ENCODE results near the gene SLCO2A1.

Gene SLCO2A1

DNA sequence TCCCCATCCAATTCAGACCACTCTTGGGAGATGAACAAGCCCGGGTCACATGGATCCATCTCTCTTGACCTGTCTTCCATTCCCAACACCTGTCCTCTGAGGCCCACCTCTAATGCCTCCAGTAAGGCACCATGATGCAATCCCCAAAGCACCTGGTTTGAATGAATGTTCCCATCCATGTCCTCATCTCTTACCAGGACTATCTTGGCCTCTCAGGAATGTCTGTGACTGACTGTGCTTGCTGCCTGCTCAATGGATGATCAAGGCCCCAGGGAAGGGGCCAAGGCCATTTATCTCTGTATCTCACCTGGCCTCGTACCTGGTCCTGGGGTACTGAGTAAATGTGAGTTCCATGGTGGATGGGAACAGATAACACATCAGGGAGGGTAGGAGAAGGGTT, 49.7 kb downstream of the SLCO2A1 start:
- no peak for FAIRE-seq

DNA sequence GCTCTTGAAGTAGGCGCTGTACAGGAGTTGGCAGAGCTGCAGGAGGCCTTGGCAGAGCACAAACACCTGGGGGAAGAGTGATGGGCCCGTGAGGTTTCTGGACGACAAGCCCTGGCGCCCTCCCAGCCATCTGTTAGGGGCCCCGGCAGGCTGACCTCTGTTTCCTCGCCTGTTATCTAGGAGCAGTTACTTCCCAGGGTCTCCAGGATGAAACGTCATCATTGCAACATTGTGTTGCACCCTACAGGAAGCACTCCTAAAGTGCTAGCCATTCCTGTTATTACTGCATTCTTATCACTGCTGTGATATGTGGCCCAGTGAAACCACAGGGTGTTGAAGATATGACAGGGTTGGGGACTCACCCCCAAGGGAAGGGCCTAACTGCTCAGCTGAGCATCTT, 50.2 kb downstream of the SLCO2A1 start:
- FAIRE-seq, result no peak

DNA sequence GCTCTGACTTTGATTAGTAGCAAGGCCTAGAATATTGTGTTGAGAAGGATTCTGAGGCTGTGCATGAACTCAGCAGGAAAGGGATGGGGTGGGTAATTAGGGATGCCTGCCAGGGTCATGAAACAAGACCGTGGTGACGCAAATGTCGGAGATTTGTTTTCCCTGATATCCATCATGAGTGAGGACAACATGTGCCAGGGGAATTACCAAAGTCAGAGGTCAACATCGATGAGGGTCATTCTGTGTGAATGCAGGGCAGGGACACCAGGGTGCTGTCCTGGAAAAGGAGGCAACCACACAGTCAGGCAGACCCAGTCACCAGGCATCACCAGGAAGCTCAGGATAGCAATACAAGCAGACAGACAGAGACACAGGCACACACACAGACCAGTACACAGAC, 52.2 kb downstream of the SLCO2A1 start:
- FAIRE-seq, result no peak

DNA sequence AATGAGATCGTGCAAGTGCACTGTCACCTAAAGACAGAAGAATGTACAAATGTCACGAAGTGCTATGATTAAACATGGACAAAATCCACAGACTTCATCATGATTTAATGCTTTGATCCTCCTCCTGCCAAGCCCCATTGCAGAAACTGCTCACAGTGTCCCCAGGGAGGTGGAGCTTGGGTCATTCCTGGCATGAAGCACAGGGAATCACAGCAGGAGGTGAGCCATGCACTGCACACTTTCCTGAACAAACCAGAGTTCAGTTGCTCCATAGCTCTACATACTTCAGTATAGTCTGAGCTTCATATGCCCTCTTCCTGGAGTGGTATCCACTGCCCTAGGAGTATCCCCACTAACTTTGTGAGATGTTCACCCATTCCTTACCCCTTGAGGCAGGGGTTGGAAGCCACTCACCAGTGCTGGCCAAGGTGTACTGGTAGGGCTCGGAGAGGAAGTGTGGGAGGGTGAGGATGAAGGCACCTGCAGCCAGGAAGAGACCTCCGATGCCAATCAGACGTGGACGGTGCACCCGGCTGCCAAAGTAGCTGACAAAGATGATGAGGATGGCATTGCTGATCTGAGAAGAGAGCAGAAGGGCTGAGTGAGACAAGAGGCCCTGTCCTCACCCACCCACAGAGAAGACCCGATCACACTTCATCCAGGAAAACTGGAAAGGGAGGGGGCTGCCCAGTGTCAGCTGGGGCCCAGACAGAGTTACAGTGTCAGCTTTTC, 56.3 kb downstream of the SLCO2A1 start:
- no peak for FAIRE-seq

DNA sequence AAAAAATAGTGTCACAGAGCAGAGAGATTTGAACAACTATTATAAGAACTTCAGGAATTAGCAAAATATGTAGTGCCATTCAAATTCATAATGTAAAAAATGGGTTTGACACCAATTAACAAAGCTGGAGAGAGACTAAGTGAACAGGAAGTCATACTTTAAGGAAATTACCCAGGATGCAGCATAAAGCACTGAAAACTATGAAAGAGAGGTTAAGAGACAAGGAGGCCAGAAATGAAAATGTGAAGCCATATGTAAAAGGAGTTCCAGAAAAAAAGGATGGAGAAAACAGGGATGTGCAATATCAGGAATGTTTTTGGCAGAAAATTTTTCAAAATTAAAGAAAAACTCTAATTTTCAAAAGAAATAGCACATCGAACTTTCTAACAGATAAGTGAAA, 57.6 kb downstream of the SLCO2A1 start:
- no peak for FAIRE-seq

DNA sequence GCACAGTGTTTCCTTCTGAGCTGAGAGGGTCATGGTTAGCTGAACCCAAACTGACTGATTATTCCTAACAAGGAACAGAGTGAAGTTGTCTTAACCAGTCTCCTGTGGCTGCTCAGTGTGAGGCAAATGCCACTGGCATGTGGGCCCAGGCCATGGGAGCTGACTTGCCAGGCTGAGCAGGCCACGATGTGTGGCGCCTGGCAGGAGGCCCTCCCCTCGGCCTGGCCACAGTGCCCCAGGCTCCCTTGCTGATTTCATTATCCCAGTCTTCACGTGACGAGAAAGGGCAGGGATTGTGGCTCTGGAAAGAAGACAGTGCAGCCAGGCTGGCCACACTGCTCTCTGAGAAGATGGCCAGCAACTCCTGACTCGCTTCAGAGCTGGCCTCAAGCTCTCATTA, 58.8 kb downstream of the SLCO2A1 start:
- no peak for FAIRE-seq

DNA sequence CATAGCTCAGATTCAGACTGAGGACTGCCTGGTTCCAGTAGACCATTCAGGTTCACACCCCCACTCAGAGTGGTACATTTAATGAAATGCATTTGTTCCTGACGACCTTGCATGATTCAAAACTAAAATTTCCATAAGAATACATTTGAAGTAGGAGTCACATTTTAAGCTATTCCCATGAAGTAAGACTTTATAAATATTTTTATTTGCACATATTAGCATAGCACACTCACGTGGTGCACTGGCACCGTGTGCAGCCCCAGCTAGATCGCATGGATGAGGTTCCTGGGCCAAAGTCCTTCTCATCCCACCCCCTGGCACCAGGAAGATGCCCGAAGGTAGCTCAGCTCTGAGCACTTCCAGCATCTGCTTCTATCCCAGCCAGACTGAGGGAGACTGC, 59.4 kb downstream of the SLCO2A1 start:
- no peak for FAIRE-seq

DNA sequence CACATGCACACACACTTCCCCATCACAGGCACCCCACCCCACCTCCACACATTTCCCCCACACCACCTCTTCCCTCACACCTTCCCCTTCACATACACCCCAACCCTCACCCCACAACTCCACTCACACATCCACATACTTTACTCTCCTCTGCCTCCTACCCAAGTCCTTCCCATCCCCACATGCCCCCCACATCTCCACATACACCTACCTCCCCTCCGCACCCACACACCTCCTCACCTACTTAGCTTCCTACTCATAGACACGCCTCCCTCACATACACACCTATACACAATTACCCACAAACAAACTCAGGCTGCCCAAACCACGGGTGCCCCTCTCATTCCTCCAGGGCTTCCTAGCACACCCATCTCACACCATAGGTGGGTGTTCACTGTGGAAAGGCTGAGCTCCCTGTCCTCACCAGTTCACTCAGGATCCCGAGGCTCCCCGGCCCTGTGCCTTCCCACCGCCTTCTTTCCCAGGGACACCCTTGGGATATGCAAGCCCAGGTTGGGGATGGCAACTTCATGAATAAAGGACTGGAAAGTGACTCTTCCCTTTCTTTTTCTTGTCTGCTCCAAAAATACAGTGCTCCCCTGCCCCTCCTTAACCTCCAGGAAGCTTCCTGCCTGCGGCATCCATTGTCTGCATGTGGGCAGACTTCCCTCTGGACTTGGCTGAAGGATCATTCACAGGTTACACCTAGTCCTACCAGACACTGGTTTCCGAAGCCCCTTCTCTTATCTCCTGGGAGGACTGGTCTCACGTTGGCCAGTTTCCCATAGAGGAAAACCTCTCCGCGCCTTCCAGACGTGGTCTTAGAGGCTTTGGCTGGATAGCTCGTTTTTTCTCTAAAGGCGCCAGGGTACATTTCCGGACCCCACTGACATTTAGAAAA, 61.5 kb downstream of the SLCO2A1 start:
- no peak for FAIRE-seq

DNA sequence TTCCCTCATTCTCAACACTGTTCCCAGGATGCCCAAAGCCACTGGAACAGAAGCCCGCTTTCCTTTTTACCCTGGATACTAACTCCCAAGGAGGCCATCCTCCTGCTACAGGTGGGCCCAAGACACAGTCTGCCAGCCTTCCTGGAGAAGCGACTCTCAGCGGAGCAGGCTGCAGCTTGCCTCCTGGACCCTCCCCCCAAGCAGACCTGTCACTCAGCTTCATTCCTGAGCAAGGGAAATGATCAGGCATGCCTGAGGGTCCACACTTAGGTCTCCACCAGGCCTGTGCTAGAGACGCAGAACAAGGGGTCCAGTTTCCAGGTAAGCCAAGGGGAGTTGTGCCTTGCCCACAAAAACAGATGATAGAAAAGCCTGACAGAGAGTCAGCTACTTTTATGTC, 62.8 kb downstream of the SLCO2A1 start:
- FAIRE-seq, result no peak

DNA sequence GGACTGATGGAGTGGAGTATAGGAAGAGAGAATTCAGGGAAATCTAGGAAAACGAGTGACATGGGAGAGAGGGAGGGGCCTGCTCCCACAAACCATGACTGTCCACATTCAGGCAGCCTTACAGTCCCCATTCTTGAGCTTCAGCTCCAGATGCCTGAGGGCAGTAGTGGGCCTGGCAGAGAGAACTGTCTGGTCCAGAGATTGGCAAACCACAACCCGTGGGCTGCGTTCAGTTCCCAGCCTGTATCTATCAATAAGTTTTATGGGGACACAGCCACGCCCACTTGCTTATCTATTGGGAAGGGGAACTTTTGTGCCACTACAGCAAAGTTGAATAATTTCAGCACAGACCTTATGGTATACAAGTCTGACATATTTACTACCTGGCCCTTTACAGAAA, 63.8 kb downstream of the SLCO2A1 start:
- no peak for FAIRE-seq

DNA sequence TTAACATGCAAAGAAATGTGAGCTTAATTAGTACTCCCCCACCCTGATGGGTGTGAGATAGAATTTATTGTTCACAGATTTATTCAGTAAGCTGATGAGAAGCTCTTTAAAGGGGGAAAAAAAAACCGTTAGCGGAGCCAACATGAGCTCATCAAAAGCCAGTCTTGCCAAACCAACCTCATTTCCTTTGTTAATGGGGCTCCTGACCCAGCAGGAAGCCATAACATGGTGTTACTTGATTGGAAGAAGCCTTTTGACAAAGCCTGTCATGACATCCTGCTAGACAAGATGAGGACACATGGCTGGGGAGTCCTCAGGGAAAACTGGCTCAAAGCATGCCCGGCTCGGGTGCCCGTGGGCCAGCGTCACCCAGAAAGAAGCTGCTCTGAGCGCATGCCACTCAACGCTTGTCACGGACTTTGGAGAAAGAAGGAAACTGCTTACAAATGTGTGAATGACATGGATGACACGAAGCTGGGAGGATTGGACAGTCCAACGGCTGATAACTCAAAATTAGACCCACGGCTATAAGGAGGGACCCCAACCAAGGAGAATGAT, 64.6 kb downstream of the SLCO2A1 start:
- FAIRE-seq, result no peak

DNA sequence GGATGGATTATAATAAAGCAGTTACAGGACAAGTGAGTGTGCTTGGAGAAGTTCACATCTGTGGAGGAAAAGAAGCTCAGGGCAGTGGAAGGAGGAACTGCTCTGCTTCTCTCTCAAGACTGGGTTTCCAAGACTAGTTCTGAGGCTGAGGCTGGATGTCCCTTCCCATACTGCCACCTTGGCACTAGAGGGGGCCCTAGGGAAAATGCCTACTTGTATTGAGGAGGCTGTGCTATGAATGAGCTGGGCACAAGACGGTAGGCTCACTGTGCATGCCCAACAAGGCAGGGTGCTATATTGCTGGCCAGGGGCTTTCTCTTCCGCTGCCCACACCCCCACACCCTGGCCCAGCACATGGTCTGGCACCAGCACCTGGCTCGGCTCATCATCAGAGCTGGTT, 65.2 kb downstream of the SLCO2A1 start:
- FAIRE-seq, result no peak

DNA sequence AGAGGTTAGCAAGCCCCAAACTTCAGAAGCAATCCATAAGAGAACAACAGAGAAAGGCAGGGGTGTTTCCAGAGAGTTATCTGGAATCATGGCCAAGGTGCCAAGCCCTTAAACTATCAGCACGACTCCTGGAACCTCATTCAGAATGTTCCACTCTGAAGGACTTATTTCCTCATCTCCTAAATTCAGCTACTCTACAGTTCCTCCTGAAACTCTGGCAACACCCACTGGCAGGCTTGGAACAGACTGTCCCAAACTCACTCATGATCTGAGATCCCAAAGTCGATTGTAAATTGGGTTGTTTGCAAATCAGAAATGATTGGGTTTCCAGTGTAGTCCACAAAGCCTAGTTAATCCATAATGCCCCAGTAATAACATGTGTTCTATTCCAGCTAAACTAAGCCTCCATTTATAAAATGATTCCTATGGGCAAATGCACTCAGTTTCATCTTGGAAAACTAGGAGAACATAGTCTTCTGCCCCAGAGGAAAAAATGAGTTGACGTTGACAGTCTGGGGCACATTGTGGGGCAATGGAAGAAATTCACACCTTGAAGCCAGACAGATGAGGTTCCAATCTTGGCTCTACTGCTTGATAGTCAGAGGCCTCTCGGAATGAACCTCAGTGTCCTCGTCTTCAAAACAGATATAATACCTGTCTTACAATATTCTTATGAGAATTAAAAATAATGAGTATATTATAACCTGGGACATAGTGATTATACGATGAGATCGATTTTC, 65.9 kb downstream of the SLCO2A1 start:
- no peak for FAIRE-seq

DNA sequence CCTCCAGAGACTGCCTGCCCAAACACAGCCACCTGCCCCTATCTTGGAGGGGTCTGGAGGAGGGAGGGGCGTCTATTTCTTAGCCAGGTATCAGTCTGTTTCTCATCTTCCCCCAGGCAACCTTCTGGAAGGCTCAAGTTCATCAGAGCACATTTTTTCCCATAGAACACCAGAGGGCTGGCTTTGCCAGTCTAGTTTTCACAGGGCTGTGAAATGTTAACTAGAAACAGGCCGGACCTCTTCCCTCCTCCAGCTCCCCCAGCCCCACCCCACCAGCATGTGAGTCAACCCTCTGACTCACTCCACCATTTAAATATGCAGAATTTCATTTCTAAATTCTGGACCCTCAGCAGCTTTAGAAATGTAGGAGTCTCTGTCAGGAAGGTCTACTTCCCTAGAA, 66.9 kb downstream of the SLCO2A1 start:
- no peak for FAIRE-seq

DNA sequence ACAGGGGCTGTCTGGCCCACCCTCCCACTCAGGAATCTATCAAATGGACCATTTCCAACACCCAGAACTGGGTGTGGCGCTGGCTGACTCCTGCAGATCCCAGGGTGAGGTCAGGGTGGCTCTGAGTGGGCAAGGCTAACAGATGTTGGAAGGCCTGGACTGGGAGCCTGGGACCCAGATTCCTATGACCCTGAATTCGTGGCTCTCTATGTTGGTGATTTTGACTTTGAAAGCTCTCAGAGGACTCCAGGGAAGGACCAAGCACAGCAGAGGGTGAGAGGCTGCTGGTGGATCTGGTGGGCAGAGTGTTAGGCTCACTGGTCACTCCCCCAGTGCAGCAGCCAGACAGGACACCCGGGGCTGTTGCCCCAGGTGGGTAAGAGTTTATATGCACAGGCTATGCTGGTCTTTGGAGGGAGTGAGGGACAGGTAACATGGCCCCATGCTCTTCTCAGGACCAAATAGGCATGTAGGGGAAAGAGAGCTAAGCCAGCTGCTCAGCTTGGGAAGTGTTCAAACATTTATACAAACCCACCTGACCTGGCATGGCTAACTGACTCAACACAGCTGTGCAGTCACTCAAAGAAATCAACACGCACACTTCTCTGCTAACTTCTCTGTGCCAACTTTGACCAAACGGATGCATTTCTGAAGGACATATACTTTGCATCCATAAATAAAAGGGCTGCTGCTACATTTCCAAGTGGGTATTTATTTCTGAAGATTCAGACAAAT, 71.5 kb downstream of the SLCO2A1 start:
- no peak for FAIRE-seq

DNA sequence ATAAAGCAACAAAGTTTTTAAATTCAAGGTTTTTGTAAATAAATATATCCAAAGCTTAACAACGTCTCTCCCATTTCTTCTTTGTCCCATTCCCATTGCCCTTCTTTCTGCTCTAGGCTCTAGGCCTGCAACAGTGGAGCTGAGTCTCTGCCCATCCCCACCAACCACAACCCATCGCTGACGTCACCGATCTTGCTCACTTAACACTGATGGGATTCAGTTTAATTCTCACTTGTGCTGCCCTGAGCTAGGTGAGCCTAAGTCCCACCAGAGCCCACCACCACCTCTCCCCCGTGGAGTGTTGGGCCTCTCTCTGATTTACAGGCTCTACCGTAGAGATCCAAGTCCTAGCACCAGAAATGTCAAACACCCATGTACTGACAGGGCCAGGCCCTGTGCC, 72.7 kb downstream of the SLCO2A1 start:
- no peak for FAIRE-seq

DNA sequence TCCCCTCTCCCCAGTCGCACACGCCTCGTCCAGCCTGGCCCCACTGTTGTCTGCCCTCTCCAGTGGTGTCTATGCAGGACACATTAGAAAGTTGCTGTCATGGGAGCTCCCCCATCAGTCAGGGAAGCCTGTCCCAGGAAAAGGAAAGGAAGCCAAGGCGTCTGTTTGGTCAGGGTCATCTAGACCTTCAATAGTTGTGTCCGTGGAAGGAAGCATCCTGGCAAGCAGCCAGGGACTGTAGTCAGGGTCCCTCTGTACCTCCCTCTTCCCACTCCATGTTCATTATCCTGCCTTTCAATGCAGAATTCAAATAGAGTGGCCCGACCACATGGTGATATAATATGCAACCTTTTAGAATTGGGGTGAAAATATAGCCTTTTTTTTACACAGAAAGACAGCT, 73.4 kb downstream of the SLCO2A1 start:
- no peak for FAIRE-seq

DNA sequence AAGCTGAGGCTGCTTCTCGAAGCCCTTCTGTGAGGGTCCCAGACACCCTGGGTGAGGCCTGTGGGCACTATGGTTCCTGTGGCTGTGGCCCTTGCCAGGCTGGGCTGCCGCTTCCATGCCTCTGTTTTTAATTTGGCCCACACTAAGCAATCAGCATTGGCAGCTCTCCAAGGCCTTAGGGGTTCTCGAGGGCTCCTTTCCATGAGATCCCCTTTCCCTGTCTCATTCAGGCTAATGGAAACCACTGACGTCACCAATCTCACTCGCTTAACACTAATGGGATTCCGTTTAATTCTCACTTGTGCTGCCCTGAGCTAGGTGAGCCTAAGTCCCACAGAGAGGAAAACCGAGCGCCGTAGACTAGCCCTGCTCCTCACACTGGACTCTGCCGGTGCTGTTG, 73.8 kb downstream of the SLCO2A1 start:
- no peak for FAIRE-seq

DNA sequence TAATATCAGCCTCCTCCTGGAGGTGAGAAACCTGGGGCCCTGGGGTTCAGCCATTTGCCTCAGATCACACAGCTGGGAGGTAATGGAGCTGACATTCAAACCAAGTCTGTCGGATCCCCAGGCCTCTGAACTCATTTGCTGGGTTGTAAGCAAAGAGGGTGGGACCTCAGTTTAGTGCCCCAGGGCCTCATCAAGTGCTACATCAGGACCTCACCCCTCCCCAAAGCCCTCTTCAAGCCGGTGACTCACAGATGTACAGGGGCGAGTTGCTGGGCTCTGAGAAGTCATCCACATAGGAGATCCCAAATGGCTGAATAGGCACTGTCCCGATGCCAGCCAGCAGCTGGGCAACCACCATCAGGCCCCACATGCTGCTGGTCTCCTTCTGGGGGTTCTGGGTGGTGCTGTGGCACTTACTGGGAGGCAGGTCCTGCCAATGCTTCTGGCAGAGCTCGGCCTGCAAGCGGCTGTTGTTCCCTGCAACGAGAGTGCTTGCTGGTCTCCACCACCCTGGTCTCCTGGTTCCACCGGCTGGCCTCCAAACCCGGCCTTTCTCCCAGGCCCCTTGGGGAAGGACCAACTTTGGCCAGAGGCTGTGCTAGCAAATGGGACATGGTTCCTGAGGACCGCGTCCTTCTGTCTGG, 74.9 kb downstream of the SLCO2A1 start:
- no peak for FAIRE-seq

DNA sequence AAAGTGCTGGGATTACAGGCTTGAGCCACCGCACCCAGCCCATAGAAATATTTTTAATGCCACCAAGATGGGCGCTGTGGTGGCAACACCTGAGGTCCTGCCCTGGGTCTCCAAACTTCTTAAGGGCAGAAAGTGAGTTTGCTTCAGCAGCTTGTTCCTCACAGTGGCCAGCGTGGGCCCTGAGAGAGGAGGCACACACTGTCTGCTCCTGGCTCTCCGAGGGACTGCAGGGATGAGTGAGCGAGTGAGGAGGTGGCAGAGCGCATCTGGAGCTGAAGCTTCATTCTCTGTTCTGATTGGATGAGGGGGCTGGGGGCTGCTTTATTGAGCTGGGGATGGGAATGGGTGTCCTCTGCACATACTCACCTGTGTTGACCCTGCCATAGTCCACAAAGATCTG, 76.4 kb downstream of the SLCO2A1 start:
- no peak for FAIRE-seq

DNA sequence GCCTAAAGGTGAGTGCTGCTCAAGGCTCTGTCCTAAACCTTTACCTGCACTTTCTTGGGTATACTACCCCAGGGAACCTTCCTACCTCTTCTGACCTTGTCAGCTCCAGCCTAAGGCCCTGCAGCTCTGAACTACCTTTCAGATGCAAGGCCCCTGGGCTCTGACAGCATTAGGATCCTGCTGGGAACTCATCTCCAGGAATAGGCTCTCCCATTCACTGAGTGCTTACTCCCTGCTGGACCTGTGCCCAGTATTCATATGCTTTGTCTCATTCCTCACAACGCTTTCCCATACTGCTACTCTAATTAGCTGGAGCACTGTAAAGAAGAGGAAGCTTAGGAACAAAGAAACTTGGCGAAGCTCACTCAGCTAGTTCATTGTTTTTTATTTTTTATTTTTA, 80.3 kb downstream of the SLCO2A1 start:
- FAIRE-seq, result no peak

DNA sequence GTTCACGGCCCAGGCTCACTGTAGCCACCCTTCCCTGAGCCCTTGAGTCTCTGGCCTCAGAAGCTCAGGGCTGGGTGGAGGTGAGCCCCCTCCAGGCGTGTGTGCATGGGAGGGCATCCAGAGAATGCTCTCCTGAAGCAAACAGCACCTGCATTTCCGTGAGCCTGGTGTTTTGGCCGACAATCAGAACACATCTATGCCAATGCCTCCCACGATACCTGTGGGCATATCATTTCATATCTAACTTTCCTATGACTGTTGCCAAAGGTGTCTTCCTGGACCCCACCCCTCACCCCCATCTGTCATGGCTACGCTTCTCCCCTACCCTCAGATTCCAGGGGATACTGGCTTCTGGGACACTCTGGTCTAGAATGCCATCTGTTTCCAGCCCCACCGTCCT, 80.7 kb downstream of the SLCO2A1 start:
- FAIRE-seq, result no peak
